Neural cell (in vitro differentiated cells): Measurements from ENCODE around the gene ACAA1. TPM values are rescaled to one million over a fixed set of nuclear protein-coding genes. Genes with fewer than 3 reads are reported as not detected.

Experiments used
- H2AFZ ChIP-seq: fragments of 200-600, 300-800 bp; sonication (generic), shearing (Covaris generic); 2 replicates; pipeline ENCODE4 v1.6.0; 2014; ENCODE audit warnings: low read depth, mild to moderate bottlenecking, antibody characterized with exemption, low read length, moderate library complexity
- H3F3A ChIP-seq: fragments of 200-600 bp; shearing (Covaris generic); 2 replicates; pipeline ENCODE4 v1.6.1; 2016; ENCODE audit warnings: mild to moderate bottlenecking, moderate library complexity, mixed read lengths, antibody characterized with exemption, low read length; ENCODE audit not compliant: insufficient read depth, poor library complexity, severe bottlenecking
- H3K27ac ChIP-seq: fragments of 200-600, 300-800 bp; sonication (generic), shearing (Covaris generic); 2 replicates; pipeline ENCODE4 v1.5.1; 2014; ENCODE audit warnings: mild to moderate bottlenecking, low read length, moderate library complexity
- H3K27me3 ChIP-seq: fragments of 300-800, 200-600 bp; sonication (generic), shearing (Covaris generic); 2 replicates; pipeline ENCODE4 v1.6.0; 2014; ENCODE audit warnings: mild to moderate bottlenecking, low read depth, low read length, moderate library complexity; ENCODE audit not compliant: insufficient read depth
- H3K36me3 ChIP-seq: fragments of 300-800, 200-600 bp; sonication (generic), shearing (Covaris generic); 2 replicates; pipeline ENCODE4 v1.5.1; 2014; ENCODE audit warnings: mild to moderate bottlenecking, antibody characterized with exemption, low read length, moderate library complexity; ENCODE audit not compliant: insufficient read depth
- H3K4me2 ChIP-seq: fragments of 300-800, 200-600 bp; sonication (generic), shearing (Covaris generic); 2 replicates; pipeline ENCODE4 v1.6.0; 2014; ENCODE audit warnings: mild to moderate bottlenecking, low read length
- H3K4me3 ChIP-seq: fragments of 300-800, 200-600 bp; sonication (generic), shearing (Covaris generic); 2 replicates; pipeline ENCODE4 v1.5.1; 2014; ENCODE audit warnings: mild to moderate bottlenecking, low read length, moderate library complexity
- H3K79me2 ChIP-seq: fragments of 200-600 bp; shearing (Covaris generic); replicated peaks from 2 replicates; pipeline ENCODE4 v1.6.0; 2014; ENCODE audit warnings: mild to moderate bottlenecking, low read length, moderate library complexity; ENCODE audit not compliant: insufficient read depth
- H3K9ac ChIP-seq: fragments of 300-800, 200-600 bp; sonication (generic), shearing (Covaris generic); 2 replicates; pipeline ENCODE4 v1.6.1; 2016; ENCODE audit warnings: mild to moderate bottlenecking, low read length, mixed read lengths
- H3K9me2 ChIP-seq: fragments of 200-600 bp; shearing (Covaris generic); 2 replicates; pipeline ENCODE4 v1.6.1; 2016; ENCODE audit warnings: mild to moderate bottlenecking, low read length, mixed read lengths; ENCODE audit not compliant: insufficient read depth
- H3K9me3 ChIP-seq: fragments of 200-600, 300-800 bp; sonication (generic), shearing (Covaris generic); 2 replicates; pipeline ENCODE4 v1.6.1; 2016; ENCODE audit warnings: mild to moderate bottlenecking, mixed run types, low read length, moderate library complexity, mixed read lengths
- H4K20me1 ChIP-seq: fragments of 200-600 bp; shearing (Covaris generic); 2 replicates; pipeline ENCODE4 v1.6.1; 2016; ENCODE audit warnings: mild to moderate bottlenecking, mixed run types; ENCODE audit not compliant: insufficient read depth
- CTCF ChIP-seq: fragments of 450-650 bp; IDR thresholded peaks from 2 replicates; pipeline ENCODE4 v1.5.1; 2014; ENCODE audit warnings: antibody characterized with exemption, mild to moderate bottlenecking, moderate library complexity; ENCODE audit not compliant: poor library complexity, severe bottlenecking
- EP300 ChIP-seq: fragments of 450-650 bp; conservative IDR thresholded peaks from 2 replicates; pipeline ENCODE4 v1.6.1; 2014; ENCODE audit warnings: antibody characterized with exemption, mild to moderate bottlenecking, moderate library complexity; ENCODE audit not compliant: poor library complexity, severe bottlenecking
- EZH2 ChIP-seq: fragments of 200-600, 300-800 bp; shearing (Covaris generic), sonication (generic); IDR thresholded peaks from 2 replicates; pipeline ENCODE4 v1.6.1; 2014; ENCODE audit warnings: antibody characterized with exemption, low read length, borderline replicate concordance, mild to moderate bottlenecking; ENCODE audit not compliant: insufficient read depth, poor library complexity, severe bottlenecking
- MXI1 ChIP-seq: fragments of 450-650 bp; conservative IDR thresholded peaks from 2 replicates; pipeline ENCODE4 v1.6.1; 2014; ENCODE audit warnings: antibody characterized with exemption, mild to moderate bottlenecking; ENCODE audit not compliant: poor library complexity, severe bottlenecking
- POLR2AphosphoS5 ChIP-seq: IDR thresholded peaks from 2 replicates; pipeline ENCODE4 v1.6.1; 2012
- RAD21 ChIP-seq: fragments of 450-650 bp; conservative IDR thresholded peaks from 2 replicates; pipeline ENCODE4 v1.6.1; 2014; ENCODE audit warnings: antibody characterized with exemption, mild to moderate bottlenecking, moderate library complexity
- REST ChIP-seq: IDR thresholded peaks from 2 replicates; pipeline ENCODE4 v1.6.1; 2012; ENCODE audit warnings: borderline replicate concordance
- SMC3 ChIP-seq: fragments of 450-650 bp; conservative IDR thresholded peaks from 2 replicates; pipeline ENCODE4 v1.6.1; 2014; ENCODE audit warnings: antibody characterized with exemption, mild to moderate bottlenecking, moderate library complexity; ENCODE audit not compliant: poor library complexity
- polyA plus RNA-seq: library from polyadenylated mRNA; depleted of rRNA; stranded (reverse); fragments of >200 nt; gene quantifications from 2 replicates; pipeline ENCODE4 v1.2.3, GENCODE V29; 2014

ACAA1 gene
- polyA plus RNA-seq, 1 donor from 2014 or later, result 59.1 TPM

GRCh38 chr3:38131621-38132369 lies 5.1 kb downstream of the ACAA1 start:
- Histone ChIP-seq H3K9me2 (no peaks in the 10 kb centered on the region), H3K36me3 (no peaks in the 10 kb centered on the region), H3K9me3 (no peaks in the 10 kb centered on the region), H2AFZ (no peak overlapping the region), H3K27ac (no peak overlapping the region), H3F3A (no peaks in the 10 kb centered on the region), H3K27me3 (no peaks in the 10 kb centered on the region), H3K9ac (no peak overlapping the region), H4K20me1 (no peaks in the 10 kb centered on the region), H3K79me2 (peaks cover 7% of the 10 kb centered on the region), H3K4me3 (no peak overlapping the region), H3K4me2 (no peak overlapping the region)
- TF ChIP-seq RAD21, result no peak
- TF ChIP-seq REST, result no peak
- no peak for TF ChIP-seq EZH2
- TF ChIP-seq POLR2AphosphoS5, result no peak

- H3K27ac ChIP-seq, result no peak overlapping the region
- H3K9me2 ChIP-seq, result no peaks in the 10 kb centered on the region
- TF ChIP-seq POLR2AphosphoS5, result no peak
- TF ChIP-seq EZH2, result no peak
- TF ChIP-seq MXI1, result no peak
- no peak for TF ChIP-seq EP300
- no peak for TF ChIP-seq REST
- TF ChIP-seq SMC3, result no peak
- TF ChIP-seq RAD21, result no peak
- no peak for TF ChIP-seq CTCF
- H3K9ac ChIP-seq, result no peak overlapping the region
- H3K27me3 ChIP-seq, result no peaks in the 10 kb centered on the region
- H3K79me2 ChIP-seq, result no peaks in the 10 kb centered on the region
- H3F3A ChIP-seq, result no peaks in the 10 kb centered on the region
- peaks cover 2% of the 10 kb centered on the region for H3K36me3 ChIP-seq
- no peak overlapping the region for H3K4me3 ChIP-seq
- no peak overlapping the region for H2AFZ ChIP-seq
- no peaks in the 10 kb centered on the region for H4K20me1 ChIP-seq
- H3K9me3 ChIP-seq, result no peaks in the 10 kb centered on the region
- no peak overlapping the region for H3K4me2 ChIP-seq
These were observed 6.3 kb downstream of the ACAA1 start for GRCh38 chr3:38130631-38131065.
